Neural cell (in vitro differentiated cells): ENCODE results near the gene TANGO6. TPM values are rescaled to one million over a fixed set of nuclear protein-coding genes. Genes with fewer than 3 reads are reported as not detected.

ENCODE experiments used
- H2AFZ ChIP-seq: fragments of 200-600, 300-800 bp; sonication (generic), shearing (Covaris generic); 2 replicates; pipeline ENCODE4 v1.6.0; 2014; ENCODE audit warnings: low read depth, mild to moderate bottlenecking, antibody characterized with exemption, low read length, moderate library complexity
- H3F3A ChIP-seq: fragments of 200-600 bp; shearing (Covaris generic); 2 replicates; pipeline ENCODE4 v1.6.1; 2016; ENCODE audit warnings: mild to moderate bottlenecking, moderate library complexity, mixed read lengths, antibody characterized with exemption, low read length; ENCODE audit not compliant: insufficient read depth, poor library complexity, severe bottlenecking
- H3K27ac ChIP-seq: fragments of 200-600, 300-800 bp; sonication (generic), shearing (Covaris generic); 2 replicates; pipeline ENCODE4 v1.5.1; 2014; ENCODE audit warnings: mild to moderate bottlenecking, low read length, moderate library complexity
- H3K27me3 ChIP-seq: fragments of 300-800, 200-600 bp; sonication (generic), shearing (Covaris generic); 2 replicates; pipeline ENCODE4 v1.6.0; 2014; ENCODE audit warnings: mild to moderate bottlenecking, low read depth, low read length, moderate library complexity; ENCODE audit not compliant: insufficient read depth
- H3K36me3 ChIP-seq: fragments of 300-800, 200-600 bp; sonication (generic), shearing (Covaris generic); 2 replicates; pipeline ENCODE4 v1.5.1; 2014; ENCODE audit warnings: mild to moderate bottlenecking, antibody characterized with exemption, low read length, moderate library complexity; ENCODE audit not compliant: insufficient read depth
- H3K4me2 ChIP-seq: fragments of 300-800, 200-600 bp; sonication (generic), shearing (Covaris generic); 2 replicates; pipeline ENCODE4 v1.6.0; 2014; ENCODE audit warnings: mild to moderate bottlenecking, low read length
- H3K4me3 ChIP-seq: fragments of 300-800, 200-600 bp; sonication (generic), shearing (Covaris generic); 2 replicates; pipeline ENCODE4 v1.5.1; 2014; ENCODE audit warnings: mild to moderate bottlenecking, low read length, moderate library complexity
- H3K79me2 ChIP-seq: fragments of 200-600 bp; shearing (Covaris generic); replicated peaks from 2 replicates; pipeline ENCODE4 v1.6.0; 2014; ENCODE audit warnings: mild to moderate bottlenecking, low read length, moderate library complexity; ENCODE audit not compliant: insufficient read depth
- H3K9ac ChIP-seq: fragments of 300-800, 200-600 bp; sonication (generic), shearing (Covaris generic); 2 replicates; pipeline ENCODE4 v1.6.1; 2016; ENCODE audit warnings: mild to moderate bottlenecking, low read length, mixed read lengths
- H3K9me2 ChIP-seq: fragments of 200-600 bp; shearing (Covaris generic); 2 replicates; pipeline ENCODE4 v1.6.1; 2016; ENCODE audit warnings: mild to moderate bottlenecking, low read length, mixed read lengths; ENCODE audit not compliant: insufficient read depth
- H3K9me3 ChIP-seq: fragments of 200-600, 300-800 bp; sonication (generic), shearing (Covaris generic); 2 replicates; pipeline ENCODE4 v1.6.1; 2016; ENCODE audit warnings: mild to moderate bottlenecking, mixed run types, low read length, moderate library complexity, mixed read lengths
- H4K20me1 ChIP-seq: fragments of 200-600 bp; shearing (Covaris generic); 2 replicates; pipeline ENCODE4 v1.6.1; 2016; ENCODE audit warnings: mild to moderate bottlenecking, mixed run types; ENCODE audit not compliant: insufficient read depth
- CTCF ChIP-seq: fragments of 450-650 bp; IDR thresholded peaks from 2 replicates; pipeline ENCODE4 v1.5.1; 2014; ENCODE audit warnings: antibody characterized with exemption, mild to moderate bottlenecking, moderate library complexity; ENCODE audit not compliant: poor library complexity, severe bottlenecking
- EP300 ChIP-seq: fragments of 450-650 bp; conservative IDR thresholded peaks from 2 replicates; pipeline ENCODE4 v1.6.1; 2014; ENCODE audit warnings: antibody characterized with exemption, mild to moderate bottlenecking, moderate library complexity; ENCODE audit not compliant: poor library complexity, severe bottlenecking
- EZH2 ChIP-seq: fragments of 200-600, 300-800 bp; shearing (Covaris generic), sonication (generic); IDR thresholded peaks from 2 replicates; pipeline ENCODE4 v1.6.1; 2014; ENCODE audit warnings: antibody characterized with exemption, low read length, borderline replicate concordance, mild to moderate bottlenecking; ENCODE audit not compliant: insufficient read depth, poor library complexity, severe bottlenecking
- MXI1 ChIP-seq: fragments of 450-650 bp; conservative IDR thresholded peaks from 2 replicates; pipeline ENCODE4 v1.6.1; 2014; ENCODE audit warnings: antibody characterized with exemption, mild to moderate bottlenecking; ENCODE audit not compliant: poor library complexity, severe bottlenecking
- POLR2AphosphoS5 ChIP-seq: IDR thresholded peaks from 2 replicates; pipeline ENCODE4 v1.6.1; 2012
- RAD21 ChIP-seq: fragments of 450-650 bp; conservative IDR thresholded peaks from 2 replicates; pipeline ENCODE4 v1.6.1; 2014; ENCODE audit warnings: antibody characterized with exemption, mild to moderate bottlenecking, moderate library complexity
- REST ChIP-seq: IDR thresholded peaks from 2 replicates; pipeline ENCODE4 v1.6.1; 2012; ENCODE audit warnings: borderline replicate concordance
- SMC3 ChIP-seq: fragments of 450-650 bp; conservative IDR thresholded peaks from 2 replicates; pipeline ENCODE4 v1.6.1; 2014; ENCODE audit warnings: antibody characterized with exemption, mild to moderate bottlenecking, moderate library complexity; ENCODE audit not compliant: poor library complexity
- TAF1 ChIP-seq: IDR thresholded peaks from 2 replicates; pipeline ENCODE4 v1.6.1; 2012; ENCODE audit warnings: low read depth
- polyA plus RNA-seq: library from polyadenylated mRNA; depleted of rRNA; stranded (reverse); fragments of >200 nt; gene quantifications from 2 replicates; pipeline ENCODE4 v1.2.3, GENCODE V29; 2014

Gene TANGO6
- polyA plus RNA-seq, 1 donor from 2014 or later, result 9.5 TPM

- no peaks in the 10 kb centered on the region for H3F3A ChIP-seq
- peaks cover 8% of the 10 kb centered on the region for H3K36me3 ChIP-seq
- no peak overlapping the region for H2AFZ ChIP-seq
- H3K9me2 ChIP-seq, result no peaks in the 10 kb centered on the region
- no peaks in the 10 kb centered on the region for H4K20me1 ChIP-seq
- TF ChIP-seq TAF1 (no peak), REST (no peak)
- H3K79me2 ChIP-seq, result peaks cover 13% of the 10 kb centered on the region
- no peak overlapping the region for H3K9ac ChIP-seq
- H3K27ac ChIP-seq, result no peak overlapping the region
- no peaks in the 10 kb centered on the region for H3K9me3 ChIP-seq
- no peak overlapping the region for H3K4me3 ChIP-seq
- H3K27me3 ChIP-seq, result no peaks in the 10 kb centered on the region
- no peak overlapping the region for H3K4me2 ChIP-seq
Measured at GRCh38 chr16:69116256-69116875, 273.0 kb downstream of the TANGO6 start.

- H3K27ac ChIP-seq, result no peak overlapping the region
- H4K20me1 ChIP-seq, result no peaks in the 10 kb centered on the region
- no peak overlapping the region for H3K9ac ChIP-seq
- no peak overlapping the region for H3K4me2 ChIP-seq
- peaks cover 10% of the 10 kb centered on the region for H3K79me2 ChIP-seq
- H3K4me3 ChIP-seq, result no peak overlapping the region
- H3F3A ChIP-seq, result no peaks in the 10 kb centered on the region
- no peak for TF ChIP-seq SMC3
- TF ChIP-seq POLR2AphosphoS5, result no peak
- TF ChIP-seq EP300, result no peak
- TF ChIP-seq REST, result no peak
- no peak for TF ChIP-seq RAD21
- no peak for TF ChIP-seq TAF1
- no peak for TF ChIP-seq EZH2
- no peak for TF ChIP-seq CTCF
- no peak for TF ChIP-seq MXI1
- no peaks in the 10 kb centered on the region for H3K9me3 ChIP-seq
- no peak overlapping the region for H2AFZ ChIP-seq
- peaks cover 8% of the 10 kb centered on the region for H3K36me3 ChIP-seq
- no peaks in the 10 kb centered on the region for H3K27me3 ChIP-seq
- no peaks in the 10 kb centered on the region for H3K9me2 ChIP-seq
Measured at GRCh38 chr16:69116906-69117305, 273.6 kb downstream of the TANGO6 start.
